AG10803 (cell line): Measurements from ENCODE around the gene OXCT1.
A peak's percentile ranks its signal among the peaks of the same experiment; 100 is the strongest.

ENCODE experiments used
- DNase-seq: peaks from one replicate; pipeline ENCODE4 v3.0.0; 2010; ENCODE audit warnings: low read depth
- H3K4me3 ChIP-seq: 2 replicates; pipeline ENCODE4 v1.5.1; 2011; ENCODE audit warnings: mild to moderate bottlenecking, low read length, control low read depth
- TF ChIP-seq, protein P1 (sequence below): conservative IDR thresholded peaks from 2 replicates; pipeline ENCODE4 v1.5.1; 2011; ENCODE audit warnings: mild to moderate bottlenecking, low read length, control low read depth, inconsistent platforms

OXCT1 gene

DNA sequence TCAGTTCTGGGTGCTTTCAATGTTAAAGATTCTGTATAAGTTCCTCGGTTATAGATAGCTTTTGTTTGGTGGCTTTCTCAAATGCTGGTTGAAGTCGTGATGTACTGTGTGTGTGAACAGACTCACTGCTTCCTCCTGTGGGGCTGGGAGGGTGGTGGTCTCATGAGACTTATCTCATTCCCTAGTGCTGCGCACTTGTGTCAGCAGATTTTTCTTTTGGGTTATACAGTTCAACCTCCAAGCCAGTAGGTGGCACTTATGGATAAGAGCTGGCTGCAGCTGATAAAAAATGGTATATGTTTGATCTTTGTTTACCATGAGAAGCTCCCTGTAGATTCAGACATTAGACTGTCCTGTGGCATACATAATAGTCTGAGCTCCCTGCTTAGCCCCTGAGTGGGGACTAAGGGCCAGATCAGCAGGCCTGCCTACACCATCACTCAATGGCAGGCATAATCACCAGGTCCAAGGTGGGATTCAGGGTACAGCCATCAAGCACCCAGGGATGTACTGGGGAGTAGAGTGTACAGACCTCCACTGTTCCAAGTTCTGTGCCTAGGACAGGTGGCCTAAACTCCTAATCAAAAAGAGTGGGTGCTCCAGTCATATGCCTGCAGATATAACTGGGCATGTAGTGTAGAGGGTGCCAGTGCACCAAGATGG is 174.2 kb downstream of the OXCT1 start:
- TF ChIP-seq, protein P1, sequence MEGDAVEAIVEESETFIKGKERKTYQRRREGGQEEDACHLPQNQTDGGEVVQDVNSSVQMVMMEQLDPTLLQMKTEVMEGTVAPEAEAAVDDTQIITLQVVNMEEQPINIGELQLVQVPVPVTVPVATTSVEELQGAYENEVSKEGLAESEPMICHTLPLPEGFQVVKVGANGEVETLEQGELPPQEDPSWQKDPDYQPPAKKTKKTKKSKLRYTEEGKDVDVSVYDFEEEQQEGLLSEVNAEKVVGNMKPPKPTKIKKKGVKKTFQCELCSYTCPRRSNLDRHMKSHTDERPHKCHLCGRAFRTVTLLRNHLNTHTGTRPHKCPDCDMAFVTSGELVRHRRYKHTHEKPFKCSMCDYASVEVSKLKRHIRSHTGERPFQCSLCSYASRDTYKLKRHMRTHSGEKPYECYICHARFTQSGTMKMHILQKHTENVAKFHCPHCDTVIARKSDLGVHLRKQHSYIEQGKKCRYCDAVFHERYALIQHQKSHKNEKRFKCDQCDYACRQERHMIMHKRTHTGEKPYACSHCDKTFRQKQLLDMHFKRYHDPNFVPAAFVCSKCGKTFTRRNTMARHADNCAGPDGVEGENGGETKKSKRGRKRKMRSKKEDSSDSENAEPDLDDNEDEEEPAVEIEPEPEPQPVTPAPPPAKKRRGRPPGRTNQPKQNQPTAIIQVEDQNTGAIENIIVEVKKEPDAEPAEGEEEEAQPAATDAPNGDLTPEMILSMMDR: peak; percentile 40
- DNase-seq: no peak
- no peak overlapping the region for H3K4me3 ChIP-seq

DNA sequence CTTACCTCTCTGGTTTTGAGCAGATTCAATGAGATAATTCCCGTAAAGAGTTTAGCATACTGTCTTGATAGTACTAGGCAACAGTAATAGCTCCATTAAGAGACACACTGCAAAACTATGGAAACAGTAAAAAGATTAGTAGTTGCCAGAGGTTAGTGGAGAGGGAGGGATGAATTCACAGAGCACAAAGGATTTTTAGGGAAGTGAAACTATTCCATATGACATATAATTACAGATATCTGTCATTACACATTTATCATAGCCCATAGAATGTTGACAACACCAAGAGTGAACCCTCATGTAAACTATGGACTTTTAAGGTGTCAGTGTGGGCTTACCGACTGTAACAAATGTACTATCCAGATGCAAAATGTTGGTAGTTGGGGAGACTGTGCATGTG is 183.5 kb downstream of the OXCT1 start:
- DNase-seq: no peak
- H3K4me3 ChIP-seq: no peak overlapping the region
- TF ChIP-seq, protein P1: no peak

DNA sequence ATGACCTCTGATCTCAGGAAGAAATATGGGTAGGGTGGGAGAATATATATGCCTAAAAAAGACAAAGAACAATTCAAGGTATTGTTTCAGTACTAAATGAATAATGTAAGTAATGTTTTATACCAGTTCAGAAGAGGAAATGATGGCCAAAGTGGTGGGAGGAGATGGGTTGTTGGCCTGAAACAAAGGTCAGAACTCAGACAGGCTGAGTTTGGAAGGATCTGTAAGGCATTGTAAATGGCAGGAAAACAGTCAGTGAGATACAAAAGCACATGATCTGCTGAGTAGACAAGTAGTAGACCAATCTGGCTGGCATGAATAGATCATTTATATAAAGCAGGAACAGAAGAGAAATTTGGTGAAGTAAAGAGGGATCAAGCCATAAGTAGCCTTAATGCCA is 184.0 kb downstream of the OXCT1 start:
- TF ChIP-seq, protein P1: no peak
- no peak overlapping the region for H3K4me3 ChIP-seq
- no peak for DNase-seq

DNA sequence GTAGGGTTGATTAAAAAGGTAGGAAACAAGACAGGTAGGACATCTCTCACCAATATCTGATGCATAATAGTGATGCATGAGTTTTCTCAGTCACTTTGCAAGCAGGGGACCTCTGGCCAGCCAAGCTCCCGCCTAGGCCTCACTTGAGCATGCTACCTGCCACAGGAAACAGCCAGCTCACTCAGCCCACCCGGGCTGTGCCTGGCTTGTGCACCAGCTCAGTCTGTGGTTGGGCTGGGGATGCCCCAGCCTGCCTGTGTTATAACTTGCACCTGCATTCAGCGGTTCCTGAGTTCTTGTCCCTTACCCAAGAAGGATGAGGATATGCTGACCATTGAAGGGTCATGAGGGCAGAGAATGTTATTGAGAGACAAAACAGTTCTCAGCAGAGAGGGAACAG is 187.0 kb downstream of the OXCT1 start:
- TF ChIP-seq, protein P1: no peak
- no peak for DNase-seq

DNA sequence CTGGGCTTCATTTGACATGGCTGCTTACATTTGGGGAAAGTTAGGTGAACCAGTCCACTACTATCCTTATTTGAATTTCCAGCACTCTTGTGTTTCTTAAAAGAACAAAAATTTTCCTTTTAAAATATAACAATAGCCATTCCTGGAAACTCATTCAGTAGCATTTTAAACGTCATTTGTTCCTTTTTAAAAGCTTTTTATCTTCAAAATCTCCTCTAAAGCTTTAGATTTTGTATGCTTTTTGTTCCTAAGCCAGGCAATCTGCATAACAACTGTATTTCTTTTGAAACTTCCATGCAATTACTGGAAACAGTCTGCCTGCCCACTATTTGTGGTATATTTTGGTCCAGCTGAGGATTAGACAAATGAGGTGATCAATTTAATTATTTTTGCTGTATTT is 187.6 kb downstream of the OXCT1 start:
- TF ChIP-seq, protein P1: no peak
- no peak for DNase-seq
- H3K4me3 ChIP-seq: no peak overlapping the region

More for the DNA sequence above, 187.0 kb downstream of the OXCT1 start:
- no peak overlapping the region for H3K4me3 ChIP-seq

DNA sequence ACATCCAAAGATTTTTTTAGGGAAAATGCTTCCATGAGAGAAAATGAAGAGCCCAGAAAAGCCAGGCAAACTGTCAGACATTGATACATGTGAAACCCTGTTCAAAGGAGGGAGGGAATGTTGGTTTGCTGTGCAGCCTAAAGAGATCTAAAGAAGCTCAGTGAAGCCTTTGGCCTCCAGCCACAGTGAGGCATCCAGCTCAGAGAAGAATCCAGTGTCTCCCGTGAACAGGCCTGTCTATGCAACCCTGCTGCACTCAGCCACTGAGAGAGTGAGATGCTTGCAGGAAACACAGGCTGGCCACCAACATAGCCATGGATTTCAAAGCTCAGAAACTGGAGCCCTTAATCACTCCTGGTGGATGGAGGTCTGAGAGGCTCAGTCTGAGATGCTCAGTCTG is 188.4 kb downstream of the OXCT1 start:
- TF ChIP-seq, protein P1: no peak
- DNase-seq: no peak
- no peak overlapping the region for H3K4me3 ChIP-seq
